HG03565 (cell line): ENCODE data around the gene PGAP6.
"Not testable (repeated sequence)": the region's sequence is repeated elsewhere in the genome, so short reads cannot be mapped to it uniquely, and the experiment has no call there.

ENCODE experiments used
- ATAC-seq: cut with Tn5 transposase; IDR thresholded peaks from one replicate; pipeline ENCODE4 v1.9.1; 2021; ENCODE audit warnings: mild to moderate bottlenecking, moderate library complexity; ENCODE audit not compliant: unreplicated experiment

PGAP6 gene

GRCh38 chr16:331181-331814, 50.5 kb downstream of the PGAP6 start:
- not testable (repeated sequence) for ATAC-seq

DNA sequence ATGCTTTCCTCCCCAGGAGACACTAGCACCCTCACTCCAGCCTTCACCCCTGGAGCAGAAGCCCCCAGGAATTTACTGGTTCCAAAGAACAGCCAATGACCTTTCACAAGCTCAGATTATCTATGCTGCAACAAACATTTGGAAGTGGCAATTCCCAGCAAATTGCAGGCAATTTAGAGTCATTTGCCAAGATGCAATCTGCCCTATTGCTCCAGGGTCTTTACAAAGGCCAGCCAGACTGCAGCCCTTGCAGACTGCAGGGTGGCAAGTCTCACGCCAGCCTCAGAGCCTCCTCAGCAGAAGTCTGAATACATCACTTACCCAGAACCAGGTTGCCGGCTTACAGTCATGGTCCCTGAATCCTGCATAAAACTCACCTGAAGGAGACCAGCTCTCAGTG, 51.0 kb downstream of the PGAP6 start:
- no peak for ATAC-seq

DNA sequence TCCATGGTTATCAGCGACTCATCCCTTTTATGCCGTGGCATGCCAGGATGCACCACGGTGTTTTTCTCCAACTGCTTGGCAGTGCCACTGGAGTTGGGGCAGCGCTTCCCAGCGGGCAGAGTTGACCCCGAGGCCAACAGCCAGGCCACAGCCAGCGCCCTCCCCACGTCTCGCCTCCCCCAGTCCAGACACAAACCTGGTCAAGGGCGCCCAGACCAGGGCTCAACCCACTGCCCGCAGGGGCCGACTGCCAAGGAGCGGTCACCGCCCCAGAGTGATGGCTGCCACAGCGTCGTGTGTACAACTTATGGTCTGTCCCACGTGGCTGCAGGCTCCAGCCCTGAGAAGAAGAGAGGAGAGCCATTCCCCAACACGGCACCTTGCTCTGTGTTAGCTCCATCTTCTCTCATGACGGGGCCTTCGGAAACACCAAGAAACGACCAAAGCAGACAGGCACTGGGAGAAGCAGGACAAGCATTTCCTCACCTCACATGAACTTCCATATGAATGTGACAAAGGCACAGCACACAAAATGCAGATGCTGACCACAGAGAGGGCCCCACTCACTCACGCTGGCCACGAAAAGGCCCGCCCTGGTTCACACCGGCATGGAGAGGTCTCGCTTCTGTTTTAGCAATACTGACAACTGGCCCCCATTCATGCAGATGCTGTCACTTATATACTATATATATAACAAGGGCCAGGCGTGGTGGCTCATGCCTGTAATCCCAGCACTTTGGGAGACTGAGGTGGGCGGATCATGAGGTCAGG, 56.2 kb downstream of the PGAP6 start:
- ATAC-seq = no peak

DNA sequence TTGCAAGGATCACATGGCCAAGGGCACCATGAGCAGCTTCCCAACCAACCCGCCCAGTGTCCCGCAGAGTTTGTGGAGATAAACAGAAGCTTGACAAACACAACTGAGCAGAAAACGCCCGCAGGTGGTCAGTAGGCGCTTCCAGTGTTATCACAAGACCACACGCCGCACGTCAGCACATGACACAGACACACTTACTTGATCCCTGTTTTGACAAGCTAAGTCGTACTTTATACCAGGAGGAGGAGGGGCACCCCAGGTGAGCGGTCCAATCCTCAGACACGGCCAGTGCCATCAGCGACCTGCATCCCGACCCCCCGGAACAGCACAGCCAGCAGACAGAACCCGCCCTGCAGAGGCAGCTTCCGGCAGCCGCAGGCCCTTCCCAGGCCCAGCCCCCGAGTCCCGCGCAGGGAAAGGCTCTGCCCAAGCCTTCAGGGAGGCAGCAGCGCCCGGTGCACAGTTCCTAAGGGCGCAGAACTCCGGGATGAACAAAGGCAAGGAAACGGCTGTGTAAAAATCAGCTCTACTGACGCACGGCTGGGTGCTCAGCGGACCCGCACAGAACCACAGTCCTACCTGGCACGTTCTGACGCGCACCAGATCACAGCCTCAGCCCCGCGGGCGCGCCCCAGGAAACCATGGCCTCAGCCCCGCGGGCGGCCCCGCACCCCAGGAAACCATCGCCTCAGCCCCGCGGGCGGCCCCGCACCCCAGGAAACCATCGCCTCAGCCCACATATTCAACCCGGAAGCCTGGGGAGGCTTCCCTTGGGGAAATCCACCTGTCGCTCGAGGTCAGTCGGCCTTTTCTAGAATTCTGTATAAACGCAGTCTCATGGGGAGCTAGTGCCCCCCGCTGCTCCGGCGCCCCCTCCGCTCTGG, 57.1 kb downstream of the PGAP6 start:
- no peak for ATAC-seq

- ATAC-seq = no peak
Observed at GRCh38 chr16:324201-324450, 57.7 kb downstream of the PGAP6 start.

DNA sequence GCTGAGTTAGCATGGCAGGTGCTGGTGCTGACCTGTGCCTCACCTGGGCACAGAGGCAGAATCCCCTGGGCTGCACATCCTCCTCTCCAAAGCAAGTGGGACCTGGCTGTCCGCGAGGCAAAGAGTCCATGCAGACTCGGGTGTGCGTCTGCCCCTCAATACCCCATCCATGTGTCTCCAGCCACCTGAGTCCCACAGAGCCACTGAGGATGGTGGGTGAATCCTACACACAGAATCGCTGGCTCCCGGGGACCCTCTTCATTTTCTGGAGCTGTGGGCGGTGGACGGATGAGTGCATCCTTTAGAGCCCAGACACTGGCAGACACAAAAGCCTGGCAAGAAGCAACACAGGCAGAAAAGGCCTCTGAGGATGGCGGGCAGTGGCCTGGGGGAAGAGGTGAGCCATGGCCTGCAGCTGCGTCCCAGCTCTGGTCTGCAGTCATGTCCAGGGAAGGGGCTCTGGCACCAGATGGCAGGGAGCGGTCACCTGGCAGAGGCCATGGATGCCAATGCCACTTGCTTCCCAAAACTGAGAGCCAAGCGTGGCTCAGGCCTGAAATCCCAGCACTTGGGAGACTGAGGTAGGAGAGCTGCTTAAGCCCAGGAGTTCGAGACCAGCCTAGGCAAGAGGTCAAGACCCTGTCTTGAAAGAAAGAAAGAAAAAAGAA, 59.2 kb downstream of the PGAP6 start:
- ATAC-seq = no peak

DNA sequence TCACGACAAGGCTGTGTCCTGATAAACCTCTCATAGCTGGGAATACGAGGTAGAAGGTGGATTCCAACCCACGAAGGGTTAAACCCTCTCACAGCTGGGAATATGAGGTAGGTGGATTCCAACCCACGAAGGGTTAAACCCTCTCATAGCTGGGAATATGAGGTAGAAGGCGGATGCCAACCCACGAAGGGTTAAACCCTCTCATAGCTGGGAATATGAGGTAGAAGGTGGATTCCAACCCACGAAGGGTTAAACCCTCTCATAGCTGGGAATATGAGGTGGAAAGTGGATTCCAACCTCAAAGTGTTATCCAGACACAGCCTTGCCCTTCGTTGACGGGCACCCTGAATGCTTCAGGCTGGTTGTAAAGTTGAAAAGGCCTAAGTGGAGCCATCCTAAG, 60.2 kb downstream of the PGAP6 start:
- ATAC-seq = no peak
